GM12878 (cell line): ENCODE data around the gene MTHFD2.

Experiments used
- CTCF ChIP-seq, 3 experiments: IDR thresholded peaks in 2 of 3; conservative IDR thresholded peaks in 1 of 3; 2 replicates each; pipeline ENCODE4 v1.5.1; 2011; ENCODE audit warnings: low read depth in 3 of 3, low read length in 3 of 3, mild to moderate bottlenecking in 3 of 3, control low read depth in 2 of 3, moderate library complexity in 2 of 3, inconsistent platforms in 1 of 3, mixed read lengths in 1 of 3; ENCODE audit not compliant: control insufficient read depth in 2 of 3, insufficient read depth in 1 of 3; ENCODE audit errors: extremely low read depth in 1 of 3
- IRF3 ChIP-seq: fragments of 450-650 bp; IDR thresholded peaks from 2 replicates; pipeline ENCODE4 v1.6.1; 2014; ENCODE audit warnings: mild to moderate bottlenecking
- JUND ChIP-seq: IDR thresholded peaks from 2 replicates; pipeline ENCODE4 v1.6.1; 2012; ENCODE audit warnings: low read depth, mild to moderate bottlenecking, low read length, improper control_type of control experiment, moderate library complexity
- MXI1 ChIP-seq: fragments of 150-350 bp; IDR thresholded peaks from 2 replicates; pipeline ENCODE4 v1.6.1; 2011; ENCODE audit warnings: low read depth, mild to moderate bottlenecking, inconsistent platforms, low read length, improper control_type of control experiment
- USF1 ChIP-seq: IDR thresholded peaks from 2 replicates; pipeline ENCODE4 v1.6.1; 2011; ENCODE audit warnings: borderline replicate concordance, low read depth, mild to moderate bottlenecking, moderate library complexity, mixed read lengths, low read length; ENCODE audit not compliant: insufficient read depth; ENCODE audit errors: extremely low read length

DNA sequence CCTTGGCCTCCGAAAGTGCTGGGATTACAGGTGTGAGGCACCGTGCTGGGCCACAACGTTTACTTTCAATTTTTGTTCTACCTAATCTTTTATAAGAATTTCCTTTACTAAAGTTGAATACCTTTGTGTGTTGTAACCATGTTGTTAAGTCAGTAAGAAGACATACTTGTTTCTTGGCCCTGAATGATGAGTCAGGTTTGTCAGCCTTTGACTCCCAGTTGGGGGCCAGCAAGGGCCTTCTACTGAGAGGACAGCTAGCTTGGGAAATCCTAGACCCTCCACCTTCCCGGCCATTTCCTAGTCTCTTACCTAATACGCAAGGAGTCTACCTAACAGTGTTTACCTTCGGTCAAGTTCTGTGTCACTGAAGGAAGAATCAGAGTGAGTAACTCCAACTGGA lies 22.7 kb downstream of the MTHFD2 start:
- TF ChIP-seq CTCF (IDR thresholded peaks at IDR 0.05 in 2 of 3, conservative IDR thresholded peaks at IDR 0.05 in 1 of 3; ENCODE audit: control insufficient read depth in 2 of 3, extremely low read depth in 1 of 3, insufficient read depth in 1 of 3, low read depth in 3 of 3, low read length in 3 of 3) (no peak), IRF3 (no peak), MXI1 (no peak), USF1 (no peak), JUND (no peak)
